Liver (tissue), 9 donors: ENCODE data around the gene GIMAP6. TPM values are rescaled to one million over a fixed set of nuclear protein-coding genes. Genes with fewer than 3 reads are reported as not detected.
"Not testable (repeated sequence)": the region's sequence is repeated elsewhere in the genome, so short reads cannot be mapped to it uniquely, and the experiment has no call there.

Experiments
- DNase-seq: peaks from one replicate; pipeline ENCODE4 v3.0.0-alpha.2; 2017; ENCODE audit warnings: low spot score
- H3K27ac ChIP-seq, 2 donors: one replicate each; pipeline ENCODE4 v1.7.0; 2013; ENCODE audit warnings: inconsistent platforms in 2 of 2, low read length in 2 of 2, control low read depth in 1 of 2, low read depth in 1 of 2, mild to moderate bottlenecking in 1 of 2
- H3K27me3 ChIP-seq, 4 donors: one replicate each; pipeline versions ENCODE4 v1.6.1 to v1.7.0; 2013; ENCODE audit warnings: low read length in 3 of 4, inconsistent platforms in 1 of 4, mild to moderate bottlenecking in 1 of 4, moderate library complexity in 1 of 4; ENCODE audit not compliant: control insufficient read depth in 4 of 4, insufficient read depth in 4 of 4
- H3K36me3 ChIP-seq, 4 donors: one replicate each; pipeline versions ENCODE4 v1.6.1 to v1.7.0; 2013; ENCODE audit warnings: low read length in 3 of 4, mild to moderate bottlenecking in 3 of 4, low read depth in 1 of 4, moderate library complexity in 1 of 4; ENCODE audit not compliant: control insufficient read depth in 4 of 4, insufficient read depth in 3 of 4
- H3K4me1 ChIP-seq, 4 donors: one replicate each; pipeline versions ENCODE4 v1.6.1 to v1.7.0; 2013; ENCODE audit warnings: low read length in 3 of 4, mild to moderate bottlenecking in 3 of 4, moderate library complexity in 1 of 4; ENCODE audit not compliant: control insufficient read depth in 4 of 4, insufficient read depth in 4 of 4
- H3K4me3 ChIP-seq, 3 donors: one replicate each; pipeline versions ENCODE4 v1.6.1 to v1.7.0; 2013; ENCODE audit warnings: low read length in 3 of 3, control low read depth in 1 of 3, low read depth in 1 of 3, mild to moderate bottlenecking in 1 of 3
- H3K9ac ChIP-seq, 2 donors: one replicate each; pipeline ENCODE4 v1.7.0; 2013; ENCODE audit warnings: low read length in 2 of 2, mild to moderate bottlenecking in 2 of 2, moderate library complexity in 2 of 2, control low read depth in 1 of 2, low read depth in 1 of 2
- H3K9me3 ChIP-seq, 4 donors: one replicate each; pipeline versions ENCODE4 v1.6.1 to v1.7.0; 2013; ENCODE audit warnings: low read length in 3 of 4; ENCODE audit not compliant: control insufficient read depth in 4 of 4
- EGR1 ChIP-seq, 2 donors: IDR thresholded peaks; 2 replicates each; pipeline ENCODE4 v1.6.1; 2016 to 2018; ENCODE audit warnings: antibody characterized with exemption in 2 of 2, low read depth in 2 of 2
- FOXA2 ChIP-seq: IDR thresholded peaks from 2 replicates; pipeline ENCODE4 v1.6.1; 2016; ENCODE audit warnings: antibody characterized with exemption
- MAX ChIP-seq: IDR thresholded peaks from 2 replicates; pipeline ENCODE4 v1.6.1; 2016; ENCODE audit warnings: antibody characterized with exemption
- RAD21 ChIP-seq, 2 donors: IDR thresholded peaks; 2 replicates each; pipeline ENCODE4 v1.6.1; 2016; ENCODE audit warnings: antibody characterized with exemption in 2 of 2, mild to moderate bottlenecking in 2 of 2
- WGBS: extraction: QIAGEN DNeasy Blood & Tissue Kit; methylation state at CpG from one replicate; pipeline ENCODE4 v1.1.7; 2013; 5-methylcytosine and 5-hydroxymethylcytosine counted together
- polyA plus RNA-seq, 2 donors: library from polyadenylated mRNA; stranded (reverse) in 1 of 2; unstranded in 1 of 2; fragments of 200-250 nt in 1 of 2; fragments of >200 nt in 1 of 2; fragmentation: Nextera tagmentation in 1 of 2; extraction: Ambion mirVana in 1 of 2; gene quantifications; one replicate each; pipeline versions ENCODE4 v1.2.1 to v1.2.3, GENCODE V29; 2013 to 2015
- total RNA-seq, 2 donors: library from RNA; depleted of rRNA; stranded (reverse); fragments of >200 nt; gene quantifications; one replicate each; pipeline ENCODE4 v1.2.3, GENCODE V29; 2014
- donor health status: healthy.
- donor health status: healthy.
- donor health status: healthy.
- donor health status: healthy.
- donor health status: healthy.

The GIMAP6 gene
- total RNA-seq: 10 to 100 TPM; 15.0 to 17.5 TPM
- 1 to 10 TPM; 2.0 to 8.8 TPM for polyA plus RNA-seq

DNA sequence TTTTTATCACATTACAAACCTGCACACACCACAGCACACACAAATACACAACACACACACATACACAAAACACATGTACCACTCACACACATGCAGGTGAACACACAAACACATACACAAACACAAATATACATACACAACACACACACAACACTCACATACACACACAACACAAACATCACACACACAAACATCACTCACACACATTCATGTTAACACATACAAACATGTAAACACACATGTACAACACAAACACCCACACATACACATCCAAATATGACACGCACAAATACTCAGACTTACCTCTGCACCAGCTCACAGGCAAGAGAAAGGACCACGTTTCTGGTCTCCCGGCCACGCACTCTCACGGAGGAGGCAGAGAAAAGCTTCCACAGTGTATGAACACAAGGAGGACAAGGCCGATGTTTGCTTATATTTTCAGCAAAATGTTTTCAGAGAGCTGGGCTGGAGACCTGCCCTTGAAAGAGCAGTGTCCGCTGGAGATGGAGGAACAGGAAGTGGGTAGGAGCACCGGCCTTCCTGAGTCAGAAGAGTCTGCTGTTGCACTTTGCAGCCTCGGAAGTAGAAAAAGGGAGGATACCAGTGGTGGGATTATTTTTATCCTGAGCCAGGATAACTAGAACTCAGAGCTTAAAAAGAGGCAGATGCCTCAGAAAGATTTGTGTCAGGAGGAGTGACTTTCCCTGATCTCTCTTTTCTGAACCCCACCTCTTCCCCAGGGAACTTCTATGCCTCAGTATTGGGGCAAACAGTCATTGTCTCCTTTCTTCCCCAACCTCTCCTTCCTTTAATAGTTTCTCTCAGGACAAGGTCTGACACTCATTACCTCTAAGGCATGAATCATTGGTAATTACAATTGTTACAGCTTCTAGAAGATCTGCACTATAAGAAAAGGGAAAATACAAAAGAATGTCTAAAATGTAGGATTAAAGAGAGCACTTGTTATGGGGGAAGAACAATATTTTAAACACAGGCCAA lies at the start of gene GIMAP6:
TSS of gene GIMAP6 (minus strand) at position 520 of the 999 bp plus-strand sequence. CDS start 2,243 bp downstream, outside the sequence.
- Histone ChIP-seq H3K27me3 (no peaks in the 10 kb centered on the region), H3K9ac (peak within 1 kb of the TSS; percentile 17 to 29), H3K36me3 (no peaks in the 10 kb centered on the region), H3K9me3 (no peaks in the 10 kb centered on the region), H3K4me1 (no peaks in the 10 kb centered on the region), H3K27ac (peak within 1 kb of the TSS; percentile 56 to 73), H3K4me3 (peak within 1 kb of the TSS; percentile 25 to 62 (median 56))
- TF ChIP-seq EGR1 (IDR thresholded peaks at IDR 0.05; ENCODE audit: low read depth in 2 of 2): no peak
- TF ChIP-seq RAD21 (IDR thresholded peaks at IDR 0.05): peak in 1 of 2 donors; percentile 38
- no peak for TF ChIP-seq FOXA2
- no peak for DNase-seq
- WGBS: 59% methylated on average over 9 of the region's 9 CpGs

GRCh38 chr7:150680364-150680763 lies 48.2 kb upstream of the GIMAP6 start:
- H3K27ac ChIP-seq, DNase-seq, H3K4me1 ChIP-seq, H3K36me3 ChIP-seq, H3K4me3 ChIP-seq, H3K9ac ChIP-seq, H3K27me3 ChIP-seq, H3K9me3 ChIP-seq: not testable (repeated sequence)
- 95% methylated on average over 2 of the region's 2 CpGs for WGBS

DNA sequence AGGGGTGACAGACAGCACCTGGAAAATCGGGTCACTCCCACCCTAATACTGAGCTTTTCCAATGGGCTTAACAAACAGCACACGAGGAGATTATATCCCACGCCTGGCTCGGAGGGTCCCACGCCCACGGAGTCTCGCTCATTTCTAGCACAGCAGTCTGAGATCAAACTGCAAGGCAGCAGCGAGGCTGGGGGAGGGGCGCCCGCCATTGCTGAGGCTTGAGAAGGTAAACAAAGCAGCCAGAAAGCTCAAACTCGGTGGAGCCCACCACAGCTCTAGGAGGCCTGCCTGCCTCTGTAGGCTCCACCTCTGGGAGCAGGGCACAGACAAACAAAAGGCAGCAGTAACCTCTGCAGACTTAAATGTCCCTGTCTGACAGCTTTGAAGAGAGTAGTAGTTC lies 46.4 kb upstream of the GIMAP6 start:
- not testable (repeated sequence) for H3K27ac ChIP-seq, H3K4me1 ChIP-seq, H3K9me3 ChIP-seq, H3K4me3 ChIP-seq, H3K36me3 ChIP-seq, DNase-seq, H3K27me3 ChIP-seq, H3K9ac ChIP-seq
- WGBS: 82% methylated on average over 11 of the region's 11 CpGs

GRCh38 chr7:150676854-150677253 lies 44.7 kb upstream of the GIMAP6 start:
- not testable (repeated sequence) for H3K27ac ChIP-seq, H3K36me3 ChIP-seq, H3K9ac ChIP-seq, H3K9me3 ChIP-seq, H3K4me1 ChIP-seq, DNase-seq, H3K27me3 ChIP-seq, H3K4me3 ChIP-seq
- WGBS: 58% methylated on average over 3 of the region's 3 CpGs

- DNase-seq, H3K4me3 ChIP-seq, H3K27ac ChIP-seq, H3K36me3 ChIP-seq, H3K4me1 ChIP-seq, H3K27me3 ChIP-seq, H3K9ac ChIP-seq, H3K9me3 ChIP-seq: not testable (repeated sequence)
- peak; percentile 40 for TF ChIP-seq MAX
Measured at GRCh38 chr7:150676276-150676675, 44.1 kb upstream of the GIMAP6 start.
